HG03469 (cell line): ENCODE results near the gene SEC14L6.
"Not testable (repeated sequence)": the region's sequence is repeated elsewhere in the genome, so short reads cannot be mapped to it uniquely, and the experiment has no call there.

ENCODE experiments used
- ATAC-seq: cut with Tn5 transposase; IDR thresholded peaks from one replicate; pipeline ENCODE4 v1.9.1; 2021; ENCODE audit warnings: mild to moderate bottlenecking, moderate library complexity, moderate number of reproducible peaks; ENCODE audit not compliant: unreplicated experiment

Gene SEC14L6

GRCh38 chr22:30567277-30567676 lies 20.7 kb upstream of the SEC14L6 start:
- not testable (repeated sequence) for ATAC-seq

DNA sequence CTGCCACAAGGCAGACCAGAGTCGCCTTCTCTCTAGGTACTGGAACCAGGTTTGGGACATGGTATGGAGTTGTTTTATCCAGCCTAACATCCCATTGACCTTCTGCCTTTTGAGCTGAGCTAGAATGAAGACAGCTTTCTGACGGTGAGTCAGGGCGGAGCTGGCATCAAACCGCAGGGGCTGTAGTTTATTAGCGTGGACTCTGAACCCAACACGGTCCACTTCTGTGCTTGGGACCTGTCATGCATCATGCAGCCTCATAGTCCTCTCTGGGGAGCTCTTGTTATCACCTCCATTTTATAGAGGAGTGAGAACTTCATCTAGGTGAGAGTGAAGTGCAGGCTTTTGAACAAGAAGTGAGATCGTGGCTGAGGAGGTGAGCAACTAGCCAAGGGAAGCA lies 19.6 kb upstream of the SEC14L6 start:
- no peak for ATAC-seq

DNA sequence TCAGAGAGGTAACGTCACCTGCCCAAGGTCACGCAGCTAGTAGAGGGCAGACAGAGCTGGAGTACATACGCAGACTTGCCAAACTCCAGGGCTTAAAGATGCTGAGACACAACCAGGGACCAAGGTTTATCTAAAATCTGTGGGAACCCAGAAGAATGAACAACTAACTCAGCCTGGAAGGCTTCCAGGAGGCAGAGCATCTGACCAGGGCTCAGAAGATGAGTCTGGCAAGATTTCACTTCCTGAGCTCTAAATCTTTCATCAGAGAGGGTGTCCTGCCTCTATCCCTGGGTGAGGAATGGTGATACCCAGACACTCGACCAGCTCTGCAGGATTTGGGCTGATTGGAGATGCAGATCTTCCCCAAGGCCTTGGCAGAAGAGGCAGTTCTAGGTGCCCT lies 18.8 kb upstream of the SEC14L6 start:
- ATAC-seq, result no peak

GRCh38 chr22:30564761-30565119 lies 18.2 kb upstream of the SEC14L6 start:
- no peak for ATAC-seq

GRCh38 chr22:30564045-30564760 lies 17.7 kb upstream of the SEC14L6 start:
- ATAC-seq, result no peak

DNA sequence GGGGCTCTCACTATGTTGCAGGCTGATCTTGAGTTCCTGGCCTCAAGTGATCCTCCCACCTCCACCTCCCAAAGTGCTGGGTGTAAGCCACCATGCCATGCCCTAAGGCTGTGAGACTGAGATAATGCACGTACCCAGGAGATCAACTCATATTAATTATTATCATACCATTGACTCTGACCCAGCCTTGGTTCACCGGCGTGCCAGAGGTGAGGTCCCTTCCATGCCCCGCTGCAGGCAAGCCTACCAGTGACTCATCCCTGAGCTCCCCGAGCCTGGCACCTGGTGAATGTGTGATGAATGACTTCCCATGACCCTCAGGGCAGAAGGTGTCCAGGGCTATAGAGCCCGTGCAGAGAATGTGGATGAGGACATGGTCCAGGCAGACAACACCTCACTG lies 15.8 kb upstream of the SEC14L6 start:
- no peak for ATAC-seq

GRCh38 chr22:30561402-30562189 lies 15.1 kb upstream of the SEC14L6 start:
- ATAC-seq, result no peak

GRCh38 chr22:30560643-30561202 lies 14.2 kb upstream of the SEC14L6 start:
- ATAC-seq, result not testable (repeated sequence)

GRCh38 chr22:30559889-30560288 lies 13.3 kb upstream of the SEC14L6 start:
- ATAC-seq, result no peak

DNA sequence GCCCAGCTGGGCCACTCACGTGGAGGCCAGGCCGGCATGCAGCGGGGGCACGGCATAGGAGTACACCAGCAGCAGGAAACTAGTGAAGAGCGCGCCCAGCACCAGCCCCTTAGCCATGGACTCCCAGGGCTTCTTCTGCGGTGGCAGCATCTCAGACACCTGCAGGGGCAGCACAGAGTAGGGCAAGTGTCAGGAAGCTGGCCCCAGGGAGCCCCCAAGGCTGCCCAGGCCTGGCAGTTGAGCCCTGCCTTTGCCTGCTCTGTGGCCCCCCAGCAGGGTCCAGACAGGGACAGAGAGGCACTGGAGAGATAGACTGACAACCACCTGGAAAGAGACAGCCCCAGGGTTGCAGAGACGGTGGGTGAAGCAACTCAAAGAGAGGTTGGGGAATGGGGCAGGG lies 10.7 kb upstream of the SEC14L6 start:
- no peak for ATAC-seq

DNA sequence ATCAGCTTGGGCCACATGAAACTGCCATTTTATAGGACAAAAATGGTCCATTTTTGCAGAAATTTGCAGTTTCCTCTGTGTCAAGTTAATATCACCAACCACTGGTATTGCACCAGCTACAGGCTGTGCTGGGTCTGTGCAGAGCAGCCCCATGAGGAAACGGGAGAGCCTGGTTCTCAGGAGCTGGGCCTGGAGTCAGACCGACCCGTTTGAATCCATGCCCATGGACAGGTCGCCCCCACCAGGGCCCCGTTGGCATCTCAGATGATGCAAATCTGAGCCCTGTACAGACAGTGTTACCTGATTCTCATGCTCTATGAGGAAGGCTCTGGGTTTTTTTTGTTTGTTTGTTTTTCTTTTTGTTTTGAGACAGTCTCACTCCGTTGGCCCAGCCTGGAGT lies 9.8 kb upstream of the SEC14L6 start:
- no peak for ATAC-seq

DNA sequence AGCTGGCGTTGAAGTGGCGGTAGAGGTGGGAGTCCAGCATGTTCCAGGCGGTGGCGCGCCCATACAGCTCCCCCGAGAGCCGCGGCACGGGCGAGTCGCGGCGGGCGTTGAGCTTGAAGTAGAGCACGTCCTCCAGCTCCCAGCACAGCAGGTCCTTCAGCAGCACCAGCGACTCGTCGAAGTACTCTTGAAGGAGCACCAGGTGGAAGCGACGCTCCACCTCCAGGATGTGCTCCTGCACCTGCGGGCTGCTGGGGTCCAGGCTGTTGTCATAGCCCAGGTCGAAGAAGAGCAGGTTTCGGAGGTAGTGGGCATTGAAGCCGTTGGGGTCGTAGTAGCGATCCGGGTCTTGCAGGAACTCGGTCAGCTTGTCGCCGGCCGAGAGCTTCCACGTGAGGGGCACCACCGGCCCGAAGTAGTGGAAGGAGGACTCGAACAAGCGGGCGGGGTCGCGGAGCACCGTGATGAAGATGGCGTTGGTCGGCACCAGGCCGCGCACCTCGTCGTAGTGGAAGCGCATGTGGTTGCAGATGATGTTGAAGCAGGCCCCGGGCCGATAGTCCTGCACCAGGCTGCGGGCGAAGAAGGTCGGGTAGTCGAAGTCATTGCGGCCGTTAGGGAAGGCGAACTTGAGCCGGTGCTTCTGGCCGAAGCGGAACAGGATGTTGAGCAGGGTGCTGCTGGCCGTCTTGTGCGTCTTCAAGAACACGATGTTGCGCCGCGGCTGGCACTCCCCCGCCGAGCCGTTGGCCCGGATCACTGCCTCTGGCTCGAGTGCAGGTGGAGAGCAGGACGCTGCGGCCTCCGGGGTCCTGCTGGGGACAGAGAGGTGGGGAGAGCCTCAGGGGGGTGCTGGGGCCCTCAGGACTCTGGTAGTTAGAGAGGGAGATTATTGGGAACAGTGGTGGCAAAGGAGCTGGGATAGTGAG lies 9.0 kb upstream of the SEC14L6 start:
- ATAC-seq, result no peak

DNA sequence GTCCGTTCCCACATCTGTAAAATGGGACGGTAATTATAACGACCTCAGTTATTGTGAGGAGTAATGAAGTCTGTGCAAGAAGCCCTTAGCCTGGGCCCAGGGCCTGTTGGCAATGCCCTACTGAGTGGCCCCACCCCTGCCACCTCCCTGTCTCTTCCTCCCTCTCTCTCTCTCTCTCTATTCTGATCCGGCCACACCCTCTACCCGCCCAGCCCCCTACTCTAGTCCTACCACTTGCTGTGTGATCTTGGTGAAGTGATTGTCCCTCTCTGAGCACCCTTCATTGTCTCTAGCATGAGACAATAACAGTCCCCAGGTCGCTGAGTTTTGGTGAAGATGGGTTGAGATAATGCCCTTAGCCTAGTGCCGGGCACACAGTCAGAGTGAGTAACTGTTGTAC lies 7.4 kb upstream of the SEC14L6 start:
- ATAC-seq, result no peak

- ATAC-seq, result no peak
These were observed 6.2 kb upstream of the SEC14L6 start for GRCh38 chr22:30552719-30553118.

- not testable (repeated sequence) for ATAC-seq
These were observed 5.3 kb upstream of the SEC14L6 start for GRCh38 chr22:30551813-30552212.

- ATAC-seq, result no peak
These were observed 647 bp upstream of the SEC14L6 start for GRCh38 chr22:30547188-30547587.

DNA sequence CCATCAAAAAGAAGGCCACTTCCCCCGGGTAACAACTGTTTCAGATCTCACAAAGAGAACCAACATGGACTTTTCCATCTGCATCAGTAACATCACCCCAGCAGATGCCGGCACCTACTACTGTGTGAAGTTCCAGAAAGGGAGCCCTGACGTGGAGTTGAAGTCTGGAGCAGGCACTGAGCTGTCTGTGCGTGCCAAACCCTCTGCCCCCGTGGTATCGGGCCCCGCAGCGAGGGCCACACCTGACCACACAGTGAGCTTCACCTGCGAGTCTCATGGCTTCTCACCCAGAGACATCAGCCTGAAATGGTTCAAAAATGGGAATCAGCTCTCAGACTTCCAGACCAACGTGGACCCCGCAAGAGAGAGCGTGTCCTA lies 3.7 kb downstream of the SEC14L6 start:
- ATAC-seq, result no peak

- ATAC-seq, result no peak
These were observed 4.4 kb downstream of the SEC14L6 start for GRCh38 chr22:30541961-30542810.

DNA sequence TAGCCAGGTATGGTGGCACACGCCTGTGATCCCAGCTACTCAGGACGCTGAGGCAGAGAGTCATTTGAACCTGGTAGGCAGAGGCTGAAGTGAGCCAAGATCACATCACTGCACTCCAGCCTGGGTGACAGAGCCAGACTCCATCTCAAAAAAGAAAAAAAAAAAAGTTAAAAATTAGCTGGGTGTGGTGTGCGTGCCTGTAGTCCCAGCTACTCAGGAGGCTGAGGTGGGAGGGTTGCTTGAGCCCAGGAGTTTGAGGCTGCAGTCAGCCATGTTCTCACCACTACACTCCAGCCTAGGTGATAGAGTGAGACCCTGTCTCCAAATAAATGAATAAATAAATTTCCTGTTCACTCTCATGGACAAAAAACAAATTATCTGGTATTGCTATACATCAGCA lies 5.0 kb downstream of the SEC14L6 start:
- not testable (repeated sequence) for ATAC-seq

GRCh38 chr22:30539368-30539767 lies 7.2 kb downstream of the SEC14L6 start:
- no peak for ATAC-seq
